ELF-1 (cell line): ENCODE data around the gene VAMP1.
"Not testable (repeated sequence)": the region's sequence is repeated elsewhere in the genome, so short reads cannot be mapped to it uniquely, and the experiment has no call there.

Experiments
- DNase-seq: peaks from one replicate; pipeline ENCODE4 v3.0.0-alpha.2; 2016; ENCODE audit warnings: low read depth, low spot score

Gene VAMP1

GRCh38 chr12:6451348-6452244 is 18.9 kb downstream of the VAMP1 start, which contains the start of gene TAPBPL:
Gene TAPBPL (plus strand): TSS chr12:6452042. CDS start chr12:6452249, 207 bp downstream.
- peak; percentile 89 for DNase-seq

GRCh38 chr12:6450869-6451347 is 19.6 kb downstream of the VAMP1 start:
- DNase-seq: no peak

- DNase-seq: no peak
Observed at GRCh38 chr12:6450091-6450868, 20.2 kb downstream of the VAMP1 start.

- no peak for DNase-seq
Observed at GRCh38 chr12:6444704-6445688, 25.5 kb downstream of the VAMP1 start, which contains the start of gene CD27. Gene CD27 (plus strand): TSS chr12:6444955. CDS start chr12:6445096, 141 bp downstream.

- no peak for DNase-seq
Observed at GRCh38 chr12:6444031-6444430, 26.4 kb downstream of the VAMP1 start.

GRCh38 chr12:6443361-6443983 is 27.0 kb downstream of the VAMP1 start:
- no peak for DNase-seq

GRCh38 chr12:6442836-6443235 is 27.6 kb downstream of the VAMP1 start:
- no peak for DNase-seq

GRCh38 chr12:6440391-6440790 is 30.1 kb downstream of the VAMP1 start:
- DNase-seq: no peak

- DNase-seq: no peak
Observed at GRCh38 chr12:6438345-6438744, 32.1 kb downstream of the VAMP1 start.

GRCh38 chr12:6437586-6437985 is 32.9 kb downstream of the VAMP1 start:
- no peak for DNase-seq

GRCh38 chr12:6435961-6436715 is 34.3 kb downstream of the VAMP1 start:
- no peak for DNase-seq

GRCh38 chr12:6434205-6435140 is 36.0 kb downstream of the VAMP1 start:
- DNase-seq: no peak

GRCh38 chr12:6432991-6433390 is 37.5 kb downstream of the VAMP1 start:
- no peak for DNase-seq

- DNase-seq: no peak
Observed at GRCh38 chr12:6430124-6430989, 40.1 kb downstream of the VAMP1 start.

- DNase-seq: no peak
Observed at GRCh38 chr12:6428326-6428725, 42.2 kb downstream of the VAMP1 start.

GRCh38 chr12:6427796-6428195 is 42.7 kb downstream of the VAMP1 start:
- DNase-seq: not testable (repeated sequence)

- DNase-seq: no peak
Observed at GRCh38 chr12:6426882-6427671, 43.4 kb downstream of the VAMP1 start.
